CD4-positive, alpha-beta T cell treated with Interleukin-12 subunit alpha and Interleukin-12 subunit beta, for 1 hour (primary cell): ENCODE data around the gene SURF6.

Source experiments
- DNase-seq: peaks from one replicate; pipeline ENCODE4 v3.0.0-alpha.2; 2020

SURF6 gene

DNA sequence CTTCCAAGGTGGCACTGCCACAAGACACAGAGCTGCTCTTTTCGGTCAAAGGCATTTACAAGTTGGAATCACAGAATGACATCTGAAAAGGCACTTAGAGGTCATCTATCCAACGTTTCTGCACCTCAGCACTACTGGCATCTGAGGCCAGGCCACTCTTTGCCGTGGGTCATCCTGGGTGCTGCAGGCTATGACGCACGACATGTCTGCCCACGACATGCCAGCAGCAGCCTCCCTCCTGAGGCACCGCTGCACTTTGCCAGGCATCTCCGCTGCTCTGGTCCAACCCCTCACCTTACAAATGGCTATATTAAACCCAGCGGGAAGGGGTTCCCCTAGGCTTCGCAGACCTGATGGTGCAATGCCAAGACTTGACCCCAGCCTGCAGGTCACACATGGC lies 31.8 kb upstream of the SURF6 start:
- no peak for DNase-seq

DNA sequence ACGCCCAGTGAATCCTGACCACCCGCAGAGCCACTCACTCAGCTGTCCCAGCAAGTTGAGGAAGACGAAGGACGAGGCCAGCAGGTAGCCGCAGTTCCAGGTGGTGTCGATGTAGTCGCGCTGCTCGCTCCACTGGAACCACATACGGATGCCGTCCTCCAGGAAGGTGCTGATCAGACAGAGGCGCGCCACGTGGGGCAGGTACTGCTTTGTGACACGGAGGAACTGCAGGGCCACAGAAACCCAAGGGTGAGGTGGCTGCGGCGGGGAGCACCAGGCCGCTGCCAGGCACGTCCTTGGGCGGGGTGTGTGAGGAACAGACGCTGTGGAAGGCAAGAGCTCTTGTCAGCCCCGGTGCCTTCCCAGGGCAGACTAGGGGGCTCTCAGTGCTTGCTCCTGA lies 31.2 kb upstream of the SURF6 start:
- DNase-seq = no peak

DNA sequence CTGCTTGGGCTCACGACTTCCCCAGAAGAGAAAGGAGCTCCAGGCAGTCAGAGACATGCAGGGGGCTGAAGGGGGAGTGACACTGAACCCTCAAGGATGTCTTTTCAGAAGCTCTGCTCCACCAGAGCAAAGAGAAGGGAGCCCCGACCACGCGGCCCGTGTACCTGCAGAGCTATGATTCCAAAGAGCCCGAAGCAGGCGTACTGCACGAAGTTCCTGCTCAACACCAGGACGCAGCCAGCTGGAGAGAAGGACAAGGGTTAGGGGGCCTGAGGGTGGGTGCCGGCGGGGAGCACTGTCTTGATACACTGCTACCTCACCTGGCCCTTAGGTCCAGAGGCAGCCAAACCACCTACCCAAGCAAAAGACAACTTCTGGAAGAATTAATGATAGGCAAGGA lies 30.4 kb upstream of the SURF6 start:
- no peak for DNase-seq

DNA sequence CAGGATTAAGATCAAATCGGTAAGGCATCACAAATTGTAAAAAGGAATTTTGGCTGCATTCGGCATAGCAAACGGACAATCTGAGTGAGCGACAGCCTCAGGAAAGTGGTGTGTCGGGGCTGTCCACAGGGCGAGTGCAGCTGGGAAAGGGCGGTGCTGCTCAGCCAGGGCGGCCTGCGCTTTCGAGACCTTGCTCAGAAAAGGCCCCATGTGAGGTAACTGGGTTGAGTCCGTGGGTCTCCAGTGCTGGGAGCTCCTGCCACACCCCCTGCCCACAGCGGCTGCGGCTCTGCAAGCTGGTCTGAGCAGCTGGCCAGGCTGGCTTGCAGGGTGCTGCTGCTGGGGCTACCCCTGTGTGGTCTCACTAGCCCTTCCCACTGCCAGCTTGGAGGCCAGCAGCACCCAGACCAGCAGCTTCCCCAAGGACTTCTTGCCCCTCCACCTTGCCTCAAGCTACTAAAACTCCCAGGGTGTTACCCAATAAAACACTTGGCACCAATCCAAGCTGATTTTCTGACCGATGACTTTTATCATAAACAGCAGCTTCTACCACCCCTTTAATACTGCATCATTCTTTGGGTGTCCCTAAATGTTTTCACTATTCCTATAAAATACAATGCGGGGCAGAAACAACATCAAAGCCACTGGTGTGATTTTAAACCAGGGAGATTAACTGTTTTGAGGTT lies 26.5 kb upstream of the SURF6 start:
- DNase-seq = no peak

DNA sequence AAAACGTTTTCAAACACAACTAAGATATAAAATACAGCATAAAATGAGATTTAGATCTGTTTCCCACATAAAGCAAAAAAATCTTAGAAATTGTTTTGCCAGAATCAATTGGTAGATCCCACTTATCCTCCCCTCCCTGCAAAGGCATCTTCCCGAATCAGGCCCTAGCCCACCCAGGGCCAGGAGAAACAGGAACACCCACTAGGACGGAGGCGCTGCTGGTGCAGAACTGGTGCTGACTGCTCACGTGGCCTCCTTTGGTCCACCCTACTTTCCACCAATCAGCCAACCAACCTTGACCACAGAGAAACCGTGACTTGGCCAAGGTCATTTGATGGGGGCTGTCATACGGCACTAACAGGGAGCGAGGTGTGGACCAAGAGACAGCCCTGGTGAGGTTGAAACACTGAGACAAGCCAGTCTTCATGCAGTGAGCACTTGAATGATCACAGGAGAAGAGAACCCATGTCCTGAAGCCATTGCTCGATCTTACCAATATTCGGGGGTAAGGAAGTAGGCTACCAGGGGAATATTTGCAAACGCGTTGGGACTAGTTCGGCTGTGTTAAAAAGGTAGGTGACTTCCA lies 25.6 kb upstream of the SURF6 start:
- no peak for DNase-seq

DNA sequence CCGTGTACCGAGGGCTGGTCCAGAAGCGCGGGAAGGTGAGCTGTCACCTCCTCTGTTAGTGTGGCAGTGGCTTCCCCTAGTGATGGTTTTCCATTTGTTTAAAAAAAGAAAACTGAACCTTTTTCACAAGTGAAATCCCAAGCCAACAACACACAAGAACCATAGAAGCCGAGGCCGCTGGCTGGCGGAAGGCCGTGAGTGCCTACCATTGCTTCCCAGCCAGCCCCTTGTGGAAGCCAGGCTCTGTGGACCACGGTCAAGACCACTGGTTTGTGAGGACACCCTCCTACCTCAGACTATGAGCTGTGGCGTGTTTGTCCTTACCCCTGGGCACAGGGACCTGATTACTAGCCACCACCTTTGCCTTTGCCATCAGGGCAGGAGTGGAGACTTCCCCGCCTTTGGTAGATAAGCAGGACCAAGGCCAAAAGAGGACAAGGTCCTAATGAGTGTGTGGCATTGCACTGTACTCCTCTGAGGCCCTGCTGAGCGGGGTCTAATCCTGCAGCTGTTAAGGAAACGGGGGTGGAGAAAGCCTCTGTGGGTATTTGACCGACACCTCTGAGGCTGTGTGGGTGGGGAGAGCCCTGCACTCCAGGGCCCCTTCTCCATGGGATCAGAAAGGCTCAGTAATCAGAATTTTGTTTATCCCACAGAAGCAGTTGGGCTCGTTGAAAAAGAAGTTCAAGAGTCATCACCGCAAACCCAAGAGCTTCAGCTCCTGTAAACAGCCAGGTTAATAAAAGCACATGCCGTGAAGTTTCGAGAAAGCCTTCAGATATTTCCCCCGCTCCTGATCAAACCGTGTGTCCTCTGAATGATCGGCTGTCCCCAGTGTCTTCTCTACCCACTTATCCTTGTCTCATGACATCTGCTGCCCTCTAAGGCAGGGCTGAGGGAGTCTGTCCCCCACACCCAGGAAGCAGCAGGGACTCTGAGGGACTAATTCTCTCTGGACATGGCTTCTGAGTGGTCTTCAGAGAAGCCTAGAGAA lies 24.7 kb upstream of the SURF6 start:
- no peak for DNase-seq

DNA sequence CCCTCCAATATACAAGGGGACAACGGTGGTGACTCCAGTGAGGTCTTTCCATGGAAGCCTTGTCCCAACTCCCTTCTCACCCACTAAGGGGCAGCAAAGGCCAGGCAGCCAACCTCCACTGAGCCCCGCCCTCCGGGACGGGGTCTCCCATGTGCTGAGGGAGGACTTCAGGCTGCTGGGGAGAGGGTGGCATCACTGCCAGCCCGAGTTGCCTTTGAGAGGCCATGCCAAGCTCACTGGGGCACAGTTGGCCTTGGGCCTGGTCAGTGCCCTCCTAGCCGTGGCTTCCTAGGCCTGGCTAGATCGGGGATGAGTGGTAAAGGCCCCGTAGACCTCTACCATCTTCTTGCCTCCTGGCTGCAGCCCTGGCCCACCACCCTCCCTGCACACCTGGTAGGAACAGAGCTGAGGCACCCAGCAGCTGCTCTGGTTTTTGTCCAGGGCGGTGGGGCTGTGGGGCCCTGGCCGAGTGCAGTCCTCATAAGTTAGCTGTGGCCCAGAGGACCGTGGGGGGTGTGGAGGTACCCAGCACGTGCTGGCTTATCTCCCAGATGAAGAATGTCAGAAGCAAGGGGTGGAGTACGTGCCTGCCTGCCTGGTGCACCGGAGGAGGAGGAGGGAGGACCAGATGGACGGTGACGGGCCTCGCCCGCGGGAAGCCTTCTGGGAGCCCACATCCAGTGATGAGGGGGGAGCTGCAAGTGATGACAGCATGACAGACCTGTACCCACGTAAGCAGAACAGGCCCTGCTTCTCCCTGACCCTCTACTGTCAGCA lies 23.6 kb upstream of the SURF6 start:
- DNase-seq = no peak

DNA sequence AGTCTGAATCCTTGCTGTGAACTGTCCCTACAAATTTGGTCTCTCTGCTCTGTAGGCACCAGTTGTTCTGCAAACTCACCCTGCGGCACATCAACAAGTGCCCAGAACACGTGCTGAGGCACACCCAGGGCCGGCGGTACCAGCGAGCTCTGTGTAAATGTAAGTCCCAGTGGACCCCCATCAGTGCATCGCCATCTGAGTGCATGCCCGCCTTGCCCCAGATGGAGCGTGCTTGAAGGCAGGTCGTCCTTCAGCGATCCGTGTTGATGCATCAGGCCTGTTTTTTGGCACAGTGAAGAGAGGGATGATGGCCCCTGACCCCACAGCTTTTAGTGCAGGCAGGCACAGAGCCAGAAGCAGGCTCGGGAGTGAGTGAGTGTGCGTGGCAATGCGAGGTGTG lies 21.7 kb upstream of the SURF6 start:
- DNase-seq = no peak

DNA sequence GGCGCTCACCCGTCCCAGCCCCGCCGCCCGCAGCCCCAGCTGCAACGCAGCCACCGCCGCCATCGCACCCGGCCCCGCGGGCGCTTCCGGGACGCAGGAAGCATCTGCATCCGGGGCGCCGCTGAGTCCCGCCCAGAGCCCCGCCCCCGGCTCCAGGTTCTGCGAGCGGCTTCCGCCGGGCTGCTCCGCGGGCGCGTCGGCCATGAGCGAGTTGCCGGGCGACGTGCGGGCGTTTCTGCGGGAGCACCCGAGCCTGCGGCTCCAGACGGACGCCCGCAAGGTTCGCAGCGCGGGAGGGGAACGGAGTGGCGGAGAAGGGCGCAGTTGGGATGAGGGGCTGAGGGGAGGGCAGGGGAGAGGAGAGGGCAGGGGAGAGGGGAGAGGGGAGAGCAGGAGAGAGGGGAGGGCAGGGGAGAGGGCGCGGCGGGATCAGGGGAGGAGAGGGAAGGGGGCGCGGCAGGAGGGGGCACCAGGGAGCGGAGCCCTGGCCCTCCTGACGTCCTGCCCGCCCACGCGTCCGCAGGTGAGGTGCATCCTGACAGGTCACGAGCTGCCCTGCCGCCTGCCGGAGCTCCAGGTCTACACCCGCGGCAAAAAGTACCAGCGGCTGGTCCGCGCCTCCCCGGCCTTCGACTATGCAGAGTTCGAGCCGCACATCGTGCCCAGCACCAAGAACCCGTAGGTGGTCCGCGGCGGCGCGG lies 20.6 kb upstream of the SURF6 start, which contains the start of the genes SURF1 and SURF2:
Gene SURF1, minus strand, starts transcription at position 97 of the 701 bp plus-strand sequence. Its CDS starts 34 bp downstream, at position 63.
Gene SURF2, plus strand, starts transcription at position 160 of the 701 bp plus-strand sequence. Its CDS starts 43 bp downstream, at position 203.
- DNase-seq = peak; percentile 91

DNA sequence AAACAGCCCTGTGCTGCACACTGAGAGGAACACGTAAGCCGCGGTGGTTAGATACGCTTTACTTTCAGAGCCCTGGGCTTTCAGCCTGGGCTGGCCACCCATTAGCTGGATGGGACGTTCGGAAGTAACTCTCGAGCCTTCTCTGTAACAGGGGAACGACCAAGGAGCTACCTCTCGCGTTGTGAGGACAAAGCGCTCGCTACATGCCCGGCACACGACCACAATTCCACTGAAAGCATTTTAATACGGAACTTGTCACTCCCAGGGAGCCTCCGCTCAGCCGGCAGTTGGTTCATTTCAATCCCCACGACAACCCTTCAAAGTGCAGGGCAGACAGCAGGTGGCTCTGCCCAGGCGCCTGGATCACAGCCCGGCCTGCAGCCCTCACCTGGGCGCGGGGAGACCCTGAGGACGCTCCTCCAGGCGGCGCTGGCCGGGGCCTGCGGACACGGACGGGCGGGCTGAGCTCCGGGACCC lies 19.9 kb upstream of the SURF6 start:
- DNase-seq = no peak

DNA sequence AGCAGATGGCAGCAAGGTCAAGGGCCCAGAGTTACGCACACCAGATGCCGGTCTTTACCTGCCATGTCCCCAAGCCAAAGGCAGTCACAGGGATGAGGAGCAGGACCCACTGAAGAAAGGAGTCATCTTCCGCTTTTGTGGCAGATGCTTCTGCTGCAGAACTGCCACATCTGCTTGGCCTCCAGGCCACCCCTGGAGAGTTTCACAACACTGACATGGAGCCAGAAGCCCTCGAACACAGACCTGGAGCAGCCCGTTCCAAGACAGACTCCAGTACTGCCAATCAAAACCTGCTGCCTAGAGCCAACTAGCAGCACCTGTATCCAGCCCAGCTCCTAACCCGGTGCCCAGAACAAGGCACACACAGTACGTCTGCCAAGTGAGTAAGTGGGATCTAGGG lies 18.8 kb upstream of the SURF6 start:
- no peak for DNase-seq

DNA sequence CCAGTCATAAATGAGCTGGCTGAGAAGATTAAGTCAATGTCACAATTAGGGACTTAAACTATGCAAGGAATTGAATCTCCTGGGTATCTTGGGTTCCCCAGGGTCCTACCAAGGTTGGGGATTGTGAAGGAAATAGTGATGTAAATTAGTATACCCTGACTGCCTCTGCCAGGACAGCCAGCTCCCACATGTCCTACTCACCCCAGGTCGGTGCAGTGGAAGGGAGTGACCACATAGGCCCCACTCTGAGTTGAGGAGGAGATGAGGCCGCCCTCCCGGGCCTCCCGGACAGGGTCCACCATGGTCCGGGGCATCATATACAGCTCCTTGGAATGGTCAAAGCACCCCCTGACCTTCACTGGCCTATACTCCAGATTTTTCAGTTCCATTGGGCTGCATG lies 17.6 kb upstream of the SURF6 start:
- no peak for DNase-seq

DNA sequence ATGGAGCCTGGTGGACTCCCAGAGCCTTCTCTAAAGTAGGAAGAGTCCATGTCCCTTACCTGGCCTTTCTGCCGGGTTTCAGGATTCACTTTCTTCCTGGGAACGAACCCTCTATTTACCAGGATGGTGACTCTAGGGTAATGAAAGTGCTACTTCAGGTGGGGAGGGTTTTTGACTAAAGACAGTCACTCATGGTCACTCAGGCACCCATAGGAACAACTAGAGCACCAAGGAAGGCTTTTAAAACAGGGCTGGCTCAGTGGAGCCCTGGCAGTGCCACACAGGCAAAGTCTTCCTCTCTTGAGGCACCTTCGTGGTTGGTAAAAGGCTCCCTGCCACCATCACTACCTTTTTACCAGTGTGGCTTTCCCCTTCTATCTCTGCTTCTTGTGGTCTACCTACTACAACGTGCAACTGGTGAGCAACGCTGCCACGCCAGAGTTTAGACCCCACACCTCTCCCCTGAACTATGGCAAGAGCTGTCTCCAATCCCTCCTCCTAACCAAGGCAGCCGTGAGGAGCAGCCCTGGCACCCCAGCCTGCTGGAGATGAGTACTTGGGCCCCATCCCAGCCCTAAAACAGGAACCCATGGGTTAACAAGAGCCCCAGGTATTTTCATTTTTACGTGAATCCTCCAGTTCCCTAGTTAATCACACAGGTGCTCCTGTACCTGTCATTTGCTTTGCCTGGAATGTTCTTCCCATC lies 16.8 kb upstream of the SURF6 start:
- no peak for DNase-seq

DNA sequence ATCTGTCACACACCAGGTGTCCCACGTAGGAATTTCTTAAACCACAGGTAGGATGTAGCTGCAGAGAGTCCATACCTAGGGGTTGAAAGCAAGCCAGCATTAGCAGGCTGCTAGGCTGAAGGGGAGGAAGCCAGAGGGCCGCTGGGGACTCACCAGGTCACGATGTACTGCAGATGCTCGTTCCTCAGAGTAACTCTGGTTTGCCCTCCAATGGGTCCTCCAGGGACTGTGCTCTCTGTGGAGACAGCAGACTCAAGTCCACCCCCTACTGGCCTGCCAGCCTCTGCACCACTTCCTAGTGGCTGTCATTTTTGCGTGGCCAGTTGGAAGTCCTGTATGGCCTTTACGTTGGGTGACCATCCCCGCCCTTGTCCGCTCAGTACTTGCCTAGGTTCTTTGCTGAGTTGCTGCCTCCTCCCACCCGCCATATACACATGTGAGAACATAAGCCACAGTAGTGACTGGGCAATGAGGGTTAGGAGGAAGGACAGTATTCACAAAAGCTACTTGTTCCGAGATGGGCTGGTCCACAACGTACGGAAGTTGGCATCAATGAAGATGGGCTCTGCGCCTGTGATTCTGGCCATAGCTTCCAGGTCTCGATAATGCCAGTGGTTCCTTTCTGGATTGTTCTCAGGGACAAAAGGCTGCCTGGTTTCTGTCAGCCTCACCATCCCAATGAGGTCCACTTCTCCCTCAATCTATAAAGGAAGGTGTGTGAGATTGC lies 16.1 kb upstream of the SURF6 start:
- DNase-seq = peak; percentile 41

DNA sequence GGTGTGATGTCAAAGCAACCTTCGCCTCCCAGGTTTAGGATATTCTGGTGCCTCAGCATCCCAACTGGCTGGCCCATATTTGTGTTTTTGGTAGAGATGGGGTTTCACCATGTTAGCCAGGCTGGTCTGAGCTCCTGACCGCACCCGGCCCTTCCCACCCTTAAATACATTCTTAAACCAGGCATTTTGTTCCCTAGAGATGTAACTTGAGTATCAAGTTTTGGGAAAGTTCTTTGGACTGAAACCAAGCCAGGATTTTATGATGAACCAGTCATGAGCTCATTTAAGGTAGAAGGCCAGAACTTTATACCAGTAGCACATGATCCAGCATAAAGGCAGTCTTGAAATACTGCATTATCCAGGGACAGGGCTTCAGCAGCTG lies 15.5 kb upstream of the SURF6 start:
- DNase-seq = no peak

DNA sequence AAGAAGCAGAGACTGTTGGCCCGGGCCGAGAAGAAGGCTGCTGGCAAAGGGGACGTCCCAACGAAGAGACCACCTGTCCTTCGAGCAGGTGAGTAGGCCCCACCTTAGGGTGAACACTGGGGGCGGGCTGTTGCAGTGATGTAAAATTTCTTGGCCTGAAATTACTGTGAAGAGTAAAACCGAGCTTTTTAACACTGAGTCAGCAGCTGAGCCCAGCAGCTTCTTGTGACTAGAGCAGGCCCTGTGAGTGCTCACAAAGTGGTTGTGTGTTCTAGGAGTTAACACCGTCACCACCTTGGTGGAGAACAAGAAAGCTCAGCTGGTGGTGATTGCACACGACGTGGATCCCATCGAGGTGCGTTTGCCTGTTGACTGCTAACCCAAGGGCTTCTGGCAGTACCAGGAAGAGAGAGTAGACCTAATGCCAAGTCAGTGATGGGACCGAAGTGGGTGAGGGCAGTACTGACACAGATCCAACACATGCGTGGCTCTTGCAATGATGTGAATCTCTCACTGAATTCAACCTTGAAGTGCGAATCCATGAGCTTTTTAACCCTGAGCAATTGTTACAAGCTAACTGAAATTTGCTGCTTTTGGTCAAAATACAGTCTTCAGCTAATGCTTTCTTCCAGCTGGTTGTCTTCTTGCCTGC lies 14.1 kb upstream of the SURF6 start:
- DNase-seq = no peak

DNA sequence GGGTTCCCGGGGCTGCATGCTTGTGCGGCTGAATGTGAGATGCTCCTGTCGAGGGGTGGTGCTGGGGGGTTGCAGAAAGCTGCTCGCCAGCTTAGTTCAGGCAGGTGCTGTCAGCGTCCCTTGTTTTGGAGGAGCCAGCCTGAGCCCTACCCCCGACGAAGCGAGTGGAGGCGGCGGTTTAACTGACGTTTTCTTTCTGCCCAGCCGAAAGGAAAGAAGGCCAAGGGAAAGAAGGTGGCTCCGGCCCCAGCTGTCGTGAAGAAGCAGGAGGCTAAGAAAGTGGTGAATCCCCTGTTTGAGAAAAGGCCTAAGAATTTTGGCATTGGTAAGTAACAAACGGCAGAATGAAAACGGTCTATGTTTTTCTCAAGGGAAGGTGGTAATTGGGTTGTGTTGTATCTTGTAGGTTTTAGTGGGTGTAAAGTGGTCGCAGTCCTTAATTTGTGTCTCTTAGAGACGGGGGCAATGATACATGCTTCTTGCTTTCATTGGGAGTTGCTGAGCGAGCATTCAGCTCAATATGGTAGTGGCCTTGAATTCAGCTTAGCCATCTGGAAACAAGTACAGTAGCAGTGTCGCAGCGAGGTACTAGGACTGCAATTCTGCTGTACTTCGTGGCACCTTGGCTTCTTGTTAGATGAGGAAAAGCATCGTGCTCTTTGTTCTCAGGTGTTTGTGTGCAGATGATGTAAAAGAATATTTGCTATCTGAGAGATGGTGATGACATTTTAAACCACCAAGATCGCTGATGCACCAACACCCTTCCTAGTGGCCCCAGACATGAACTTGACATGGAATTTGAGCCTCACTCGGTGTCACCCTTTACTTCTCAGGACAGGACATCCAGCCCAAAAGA lies 13.0 kb upstream of the SURF6 start:
- DNase-seq = no peak

DNA sequence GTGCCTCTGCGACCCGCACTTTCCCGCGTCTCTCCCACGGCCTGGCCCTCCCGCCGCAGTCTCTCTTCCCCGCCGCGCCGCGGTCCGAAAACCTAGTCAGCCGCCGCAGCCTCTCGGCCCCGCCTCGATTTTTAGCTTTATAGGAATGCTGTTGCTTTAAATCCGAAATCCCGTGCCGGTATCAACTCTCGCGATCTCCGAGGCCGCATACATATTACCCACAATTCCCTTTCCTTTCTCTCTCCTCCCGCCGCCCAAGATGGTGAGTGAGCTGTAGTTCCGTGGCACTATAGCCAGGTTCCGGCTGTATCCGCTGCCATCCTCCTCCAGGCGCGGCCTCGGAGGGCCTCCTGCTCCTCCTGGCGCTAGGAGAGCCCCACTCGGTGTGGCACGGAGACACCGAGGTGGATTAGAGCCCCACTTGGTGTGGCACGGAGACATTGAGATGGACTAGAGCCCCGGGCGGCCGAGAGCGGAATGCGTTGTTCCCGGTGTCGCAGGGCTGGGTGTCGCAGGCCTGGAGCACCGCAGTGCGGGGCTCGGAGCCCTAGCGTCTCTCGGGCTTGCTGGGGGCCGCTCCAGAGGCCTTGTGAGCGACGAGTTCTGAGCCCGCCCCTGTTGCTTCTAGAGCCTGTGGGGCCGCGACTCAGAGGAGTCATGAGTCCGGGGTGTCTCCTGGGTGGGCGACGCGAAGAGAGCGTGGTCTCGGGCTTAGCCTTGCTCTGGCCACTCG lies 12.2 kb upstream of the SURF6 start, which contains the start of the genes MED22 and RPL7A:
Gene MED22, minus strand, starts transcription at position 147 of the 733 bp plus-strand sequence. CDS start 1,469 bp downstream, outside the sequence.
Gene RPL7A, plus strand, starts transcription at position 234 of the 733 bp plus-strand sequence. Its CDS starts 26 bp downstream, at position 260.
- DNase-seq = peak; percentile 95
